H1 (cell line): ENCODE data around the gene NREP. TPM values are rescaled to one million over a fixed set of nuclear protein-coding genes. Genes with fewer than 3 reads are reported as not detected.

Experiments
- CTCF ChIA-PET: fragments of 300-600 bp; sonication (Branson Sonifier 250); formaldehyde crosslinking; loops from one replicate; lab custom pipeline; 2021; ENCODE audit not compliant: partially characterized antibody; lab: Charles Lee
- POLR2A ChIA-PET: fragments of 300-600 bp; sonication (Branson Sonifier 250); formaldehyde crosslinking; loops from one replicate; lab custom pipeline; 2021; ENCODE audit warnings: inconsistent platforms; ENCODE audit not compliant: partially characterized antibody; lab: Charles Lee
- DNase-seq, 2 experiments: peaks; one replicate each; pipeline versions ENCODE4 v3.0.0 to v3.0.0-alpha.2; 2010 to 2022; ENCODE audit warnings: low spot score in 2 of 2, low read depth in 1 of 2, mixed read lengths in 1 of 2
- FAIRE-seq: peaks from 2 replicates; lab custom pipeline; 2011; peaks lifted over from hg19 to GRCh38; lab: Jason Lieb, UNC
- H2AFZ ChIP-seq: 2 replicates; pipeline ENCODE4 v1.8.1; 2012; ENCODE audit warnings: low read length, inconsistent platforms
- H2AK5ac ChIP-seq: 2 replicates; pipeline ENCODE4 v1.6.1; 2013; ENCODE audit warnings: low read depth, low read length
- H2BK120ac ChIP-seq: replicated peaks from 2 replicates; pipeline ENCODE3; 2013; ENCODE audit warnings: low read depth, low read length, inconsistent platforms
- H2BK12ac ChIP-seq: 2 replicates; pipeline ENCODE4 v1.6.1; 2013; ENCODE audit warnings: low read depth, low read length
- H2BK15ac ChIP-seq: 2 replicates; pipeline ENCODE4 v1.6.1; 2013; ENCODE audit warnings: low read length
- H2BK20ac ChIP-seq: 2 replicates; pipeline ENCODE4 v1.6.1; 2013; ENCODE audit warnings: low read length
- H2BK5ac ChIP-seq: 2 replicates; pipeline ENCODE4 v1.6.1; 2013; ENCODE audit warnings: low read depth, low read length
- H3K14ac ChIP-seq: 2 replicates; pipeline ENCODE4 v1.6.1; 2013; ENCODE audit warnings: inconsistent platforms; ENCODE audit not compliant: insufficient read length
- H3K18ac ChIP-seq: 2 replicates; pipeline ENCODE4 v1.6.1; 2013; ENCODE audit warnings: low read length; ENCODE audit errors: extremely low read depth
- H3K23ac ChIP-seq: 2 replicates; pipeline ENCODE4 v1.6.1; 2013; ENCODE audit warnings: inconsistent platforms; ENCODE audit not compliant: insufficient read length
- H3K23me2 ChIP-seq: 2 replicates; pipeline ENCODE4 v1.6.1; 2013; ENCODE audit warnings: low read depth, low read length
- H3K27ac ChIP-seq: 2 replicates; pipeline ENCODE4 v1.6.1; 2011; ENCODE audit warnings: low read depth, low read length, inconsistent platforms
- H3K27me3 ChIP-seq, 4 experiments: replicated peaks in 1 of 4; 1 replicate in 1 of 4; 2 replicates in 3 of 4; pipeline versions ENCODE4 v1.6.1 to v1.8.1; 2011 to 2013; ENCODE audit warnings: low read length in 3 of 4, mild to moderate bottlenecking in 3 of 4, inconsistent platforms in 2 of 4, mixed read lengths in 2 of 4, moderate library complexity in 1 of 4; ENCODE audit not compliant: control insufficient read depth in 3 of 4, insufficient read depth in 3 of 4; ENCODE audit errors: extremely low read depth in 1 of 4
- H3K36me3 ChIP-seq, 4 experiments: 2 replicates each; pipeline versions ENCODE4 v1.6.1 to v1.8.1; 2011 to 2013; ENCODE audit warnings: mild to moderate bottlenecking in 4 of 4, low read length in 3 of 4, moderate library complexity in 2 of 4, control low read depth in 1 of 4, inconsistent platforms in 1 of 4; ENCODE audit not compliant: insufficient read depth in 4 of 4, control insufficient read depth in 2 of 4
- H3K4ac ChIP-seq: replicated peaks from 2 replicates; pipeline ENCODE3; 2013; ENCODE audit warnings: low read length, low read depth, mixed read lengths, inconsistent platforms; ENCODE audit not compliant: insufficient read length
- H3K4me1 ChIP-seq, 4 experiments: replicated peaks in 1 of 4; 1 replicate in 1 of 4; 2 replicates in 3 of 4; pipeline versions ENCODE4 v1.6.1 to v1.8.1; 2011 to 2013; ENCODE audit warnings: low read length in 3 of 4, inconsistent platforms in 2 of 4, mixed read lengths in 1 of 4; ENCODE audit not compliant: insufficient read depth in 4 of 4, control insufficient read depth in 3 of 4
- H3K4me2 ChIP-seq, 2 experiments: 2 replicates each; pipeline versions ENCODE4 v1.6.1 to v1.8.1; 2011 to 2013; ENCODE audit warnings: low read depth in 2 of 2, low read length in 2 of 2, control low read depth in 1 of 2, inconsistent platforms in 1 of 2, mild to moderate bottlenecking in 1 of 2; ENCODE audit not compliant: insufficient read depth in 1 of 2
- H3K4me3 ChIP-seq, 4 experiments: fragments of 200-600, 300-600 bp in 1 of 4; sonication (generic), shearing (Covaris generic), sonication (Bioruptor Twin) in 1 of 4; 2 replicates each; pipeline versions ENCODE4 v1.5.1 to v1.8.1; 2011 to 2016; ENCODE audit warnings: low read length in 4 of 4, low read depth in 3 of 4, control low read depth in 2 of 4, inconsistent platforms in 2 of 4, mild to moderate bottlenecking in 2 of 4, mixed read lengths in 1 of 4, moderate library complexity in 1 of 4; ENCODE audit not compliant: insufficient read depth in 2 of 4; ENCODE audit errors: extremely low read depth in 1 of 4
- H3K56ac ChIP-seq: replicated peaks from 2 replicates; pipeline ENCODE3; 2013; ENCODE audit warnings: low read depth, mild to moderate bottlenecking, mixed read lengths, low read length, inconsistent platforms; ENCODE audit not compliant: insufficient read length
- H3K79me1 ChIP-seq: 2 replicates; pipeline ENCODE4 v1.6.1; 2013; ENCODE audit warnings: low read depth, low read length, control low read depth
- H3K79me2 ChIP-seq, 2 experiments: 2 replicates each; pipeline versions ENCODE4 v1.6.1 to v1.8.1; 2012 to 2013; ENCODE audit warnings: low read length in 2 of 2, mild to moderate bottlenecking in 2 of 2, inconsistent platforms in 1 of 2; ENCODE audit not compliant: insufficient read depth in 2 of 2, control insufficient read depth in 1 of 2
- H3K9ac ChIP-seq, 4 experiments: replicated peaks in 1 of 4; 1 replicate in 1 of 4; 2 replicates in 3 of 4; pipeline versions ENCODE4 v1.6.1 to v1.8.1; 2011 to 2013; ENCODE audit warnings: low read depth in 3 of 4, low read length in 3 of 4, control low read depth in 2 of 4, mild to moderate bottlenecking in 2 of 4, moderate library complexity in 2 of 4, inconsistent platforms in 1 of 4; ENCODE audit errors: extremely low read depth in 1 of 4
- H3K9me3 ChIP-seq, 2 experiments: 2 replicates each; pipeline versions ENCODE4 v1.6.1 to v1.8.1; 2012 to 2013; ENCODE audit warnings: mild to moderate bottlenecking in 2 of 2, moderate library complexity in 2 of 2, control low read depth in 1 of 2, inconsistent platforms in 1 of 2, low read depth in 1 of 2, low read length in 1 of 2, mixed read lengths in 1 of 2; ENCODE audit not compliant: insufficient read depth in 2 of 2
- H4K20me1 ChIP-seq, 2 experiments: replicated peaks in 1 of 2; 2 replicates each; pipeline versions ENCODE3 to v1.8.1; 2011 to 2013; ENCODE audit warnings: inconsistent platforms in 2 of 2, low read length in 2 of 2, mild to moderate bottlenecking in 1 of 2; ENCODE audit not compliant: insufficient read depth in 2 of 2, control insufficient read depth in 1 of 2
- H4K5ac ChIP-seq: 2 replicates; pipeline ENCODE4 v1.6.1; 2013; ENCODE audit warnings: low read length, low read depth, mixed read lengths, inconsistent platforms; ENCODE audit not compliant: insufficient read length
- H4K8ac ChIP-seq: 2 replicates; pipeline ENCODE4 v1.8.0; 2013; ENCODE audit warnings: mild to moderate bottlenecking, moderate library complexity, low read length, inconsistent platforms; ENCODE audit not compliant: insufficient read depth; ENCODE audit errors: extremely low read depth
- H4K91ac ChIP-seq: replicated peaks from 2 replicates; pipeline ENCODE3; 2013; ENCODE audit warnings: low read length, mixed read lengths, inconsistent platforms; ENCODE audit not compliant: insufficient read length
- CEBPB ChIP-seq: IDR thresholded peaks from 2 replicates; pipeline ENCODE4 v1.6.1; 2012; ENCODE audit warnings: low read depth, low read length
- CHD2 ChIP-seq: IDR thresholded peaks from 2 replicates; pipeline ENCODE4 v1.6.1; 2012; ENCODE audit warnings: low read length, improper control_type of control experiment
- E2F6 ChIP-seq: IDR thresholded peaks from 2 replicates; pipeline ENCODE4 v1.6.1; 2012; ENCODE audit warnings: inconsistent platforms
- EZH2 ChIP-seq: fragments of 200-600 bp; sonication (generic); IDR thresholded peaks from 2 replicates; pipeline ENCODE4 v1.7.1; 2012; ENCODE audit warnings: low read depth, mild to moderate bottlenecking, moderate library complexity, low read length, inconsistent platforms; ENCODE audit not compliant: severe bottlenecking
- HDAC6 ChIP-seq: IDR thresholded peaks from one replicate; pipeline ENCODE4 v1.7.1; 2012; ENCODE audit warnings: low read depth, mild to moderate bottlenecking, inconsistent platforms, low read length, moderate library complexity
- JUND ChIP-seq: IDR thresholded peaks from 2 replicates; pipeline ENCODE4 v1.6.1; 2011; ENCODE audit warnings: mild to moderate bottlenecking, improper control_type of control experiment, low read length
- MAFK ChIP-seq: IDR thresholded peaks from 2 replicates; pipeline ENCODE4 v1.6.1; 2012; ENCODE audit warnings: low read depth, mild to moderate bottlenecking, improper control_type of control experiment, low read length
- POU5F1 ChIP-seq: IDR thresholded peaks from 2 replicates; pipeline ENCODE4 v1.6.1; 2011; ENCODE audit warnings: low read depth, mild to moderate bottlenecking, low read length, moderate library complexity
- RAD21 ChIP-seq, 2 experiments: IDR thresholded peaks in 1 of 2; conservative IDR thresholded peaks in 1 of 2; 2 replicates each; pipeline ENCODE4 v1.6.1; 2011; ENCODE audit warnings: low read depth in 2 of 2, low read length in 2 of 2, improper control_type of control experiment in 1 of 2, inconsistent platforms in 1 of 2, mild to moderate bottlenecking in 1 of 2, moderate library complexity in 1 of 2
- RFX5 ChIP-seq: IDR thresholded peaks from 2 replicates; pipeline ENCODE4 v1.6.1; 2011; ENCODE audit warnings: low read depth, low read length, improper control_type of control experiment, borderline replicate concordance
- SIN3A ChIP-seq, 2 experiments: IDR thresholded peaks in 1 of 2; conservative IDR thresholded peaks in 1 of 2; 2 replicates each; pipeline ENCODE4 v1.6.1; 2011 to 2012; ENCODE audit warnings: low read length in 2 of 2, improper control_type of control experiment in 1 of 2, low read depth in 1 of 2, mild to moderate bottlenecking in 1 of 2
- TCF12 ChIP-seq: IDR thresholded peaks from 2 replicates; pipeline ENCODE4 v1.6.1; 2011; ENCODE audit warnings: low read depth, mild to moderate bottlenecking, low read length
- TEAD4 ChIP-seq: IDR thresholded peaks from 2 replicates; pipeline ENCODE4 v1.6.1; 2012; ENCODE audit warnings: low read depth, low read length, inconsistent platforms, mixed read lengths
- WGBS, 2 experiments: shearing (Covaris generic) in 1 of 2; methylation state at CpG; one replicate each; pipeline versions ENCODE4 v1.1.6 to v1.1.7; 2013 to 2015; ENCODE audit warnings: low lambda C conversion rate in 2 of 2, mixed read lengths in 2 of 2, inconsistent platforms in 1 of 2, low coverage in 1 of 2, missing lambda C conversion rate in 1 of 2; ENCODE audit not compliant: insufficient replicate concordance in 2 of 2, insufficient coverage in 1 of 2, insufficient read length in 1 of 2; ENCODE audit errors: extremely low coverage in 1 of 2, missing lambda C conversion rate in 1 of 2; 5-methylcytosine and 5-hydroxymethylcytosine counted together
- polyA plus RNA-seq, 7 experiments: library from polyadenylated mRNA; depleted of rRNA in 3 of 7; stranded (reverse) in 5 of 7; unstranded in 2 of 7; fragments of >200 nt in 5 of 7; fragments of 200-250 nt in 2 of 7; gene quantifications; 1 replicate in 5 of 7; 2 replicates in 1 of 7; 4 replicates in 1 of 7; pipeline versions ENCODE4 v1.2.1 to v1.2.3, GENCODE V29; 2011 to 2013; ENCODE audit warnings: missing spikeins in 2 of 7, mixed read lengths in 2 of 7
- total RNA-seq: library from RNA; stranded (reverse); fragmentation: NEBNext Ultra II Directional; extraction: Animal tissue kit (Norgen Biotek cat#: 25700); gene quantifications from 2 replicates; pipeline ENCODE4 v1.2.1, GENCODE V29; 2021

Gene NREP
- total and polyA plus RNA-seq, 2 of the 8 experiments (the other 6 are each of a cell fraction or from before 2014, with no cell fraction given), result 254 to 301 TPM

- no peak for FAIRE-seq
- H3K4ac ChIP-seq, result no peak overlapping the region
Observed at GRCh38 chr5:111762895-111763294, 5.9 kb upstream of the NREP start.

More at GRCh38 chr5:111762895-111763294, 5.9 kb upstream of the NREP start:
- Histone ChIP-seq H3K56ac (no peak overlapping the region), H3K23ac (no peak overlapping the region), H4K91ac (no peak overlapping the region), H3K36me3 (no peaks in the 10 kb centered on the region), H2BK15ac (no peak overlapping the region), H4K20me1 (no peaks in the 10 kb centered on the region), H2BK120ac (no peak overlapping the region), H2AK5ac (no peak overlapping the region), H3K23me2 (no peaks in the 10 kb centered on the region), H3K14ac (no peak overlapping the region), H3K79me2 (no peaks in the 10 kb centered on the region), H3K9me3 (no peaks in the 10 kb centered on the region), H3K27me3 (no peaks in the 10 kb centered on the region; a peak in 1 of 7 replicates), H3K4me3 (no peak overlapping the region), H3K4me1 (peaks cover 0 to 7% (median 3%) of the 10 kb centered on the region in 4 experiments; a peak in 3 of 7 replicates), H3K79me1 (no peaks in the 10 kb centered on the region), H2BK12ac (no peak overlapping the region), H3K18ac (no peak overlapping the region), H2AFZ (no peak overlapping the region), H3K9ac (no peak overlapping the region), H3K27ac (no peak overlapping the region), H4K8ac (no peak overlapping the region), H4K5ac (no peak overlapping the region), H3K4me2 (no peak overlapping the region), H2BK20ac (no peak overlapping the region), H2BK5ac (no peak overlapping the region)
- no peak for DNase-seq
- POLR2A ChIA-PET, result no interaction called here
- TF ChIP-seq CEBPB (no peak), TCF12 (no peak), E2F6 (no peak), POU5F1 (no peak), HDAC6 (no peak), CHD2 (no peak), TEAD4 (no peak), SIN3A (conservative IDR thresholded peaks at IDR 0.05 in 1 of 2, IDR thresholded peaks at IDR 0.05 in 1 of 2; ENCODE audit: low read depth in 1 of 2, low read length in 2 of 2) (no peak), RFX5 (no peak), JUND (no peak), MAFK (no peak), EZH2 (no peak), RAD21 (IDR thresholded peaks at IDR 0.05 in 1 of 2, conservative IDR thresholded peaks at IDR 0.05 in 1 of 2; ENCODE audit: low read depth in 2 of 2, low read length in 2 of 2) (no peak)
- CTCF ChIA-PET, result no interaction called here
- WGBS, 2 experiments, result 90% methylated on average over 6 of the region's 6 CpGs; no CpG with 5 or more reads in 1 of the 2 experiments
